Epithelial cell of proximal tubule (primary cell): ENCODE results near the gene RSPRY1. TPM values are rescaled to one million over a fixed set of nuclear protein-coding genes. Genes with fewer than 3 reads are reported as not detected.

ENCODE experiments used
- DNase-seq: peaks from one replicate; pipeline ENCODE4 v3.0.0-alpha.2; 2011; ENCODE audit warnings: low read depth
- H3K4me3 ChIP-seq: 2 replicates; pipeline ENCODE4 v1.5.1; 2011; ENCODE audit warnings: low read depth, mild to moderate bottlenecking, low read length
- total RNA-seq: library from RNA; depleted of rRNA; stranded (reverse); fragments of >200 nt; gene quantifications from 2 replicates; pipeline ENCODE4 v1.2.3, GENCODE V29; 2015
- TF ChIP-seq, protein P1 (sequence below): conservative IDR thresholded peaks from 2 replicates; pipeline ENCODE4 v1.5.1; 2012; ENCODE audit warnings: low read depth, mild to moderate bottlenecking, low read length

RSPRY1 gene
- total RNA-seq, 1 donor from 2014 or later = 28.6 TPM

DNA sequence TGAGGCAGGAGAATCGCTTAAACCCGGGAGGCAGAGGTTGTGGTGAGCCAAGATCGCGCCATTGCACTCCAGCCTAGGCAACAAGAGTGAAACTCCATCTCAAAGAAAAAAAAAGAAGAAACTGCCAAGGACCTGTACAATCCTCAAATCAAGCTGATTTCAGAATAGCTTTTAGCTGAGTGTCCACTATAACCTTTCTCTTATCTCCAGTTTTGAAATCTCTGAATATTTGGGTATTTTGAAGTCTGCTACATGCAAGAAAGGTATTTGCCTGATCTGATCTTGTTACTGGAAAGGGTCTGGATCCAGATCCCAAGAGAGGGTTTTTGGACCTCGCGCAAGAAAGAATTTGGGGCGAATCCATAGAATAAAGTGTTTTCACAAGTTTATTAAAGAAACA lies 39.8 kb downstream of the RSPRY1 start:
- no peak for DNase-seq
- no peak overlapping the region for H3K4me3 ChIP-seq
- TF ChIP-seq, protein P1, sequence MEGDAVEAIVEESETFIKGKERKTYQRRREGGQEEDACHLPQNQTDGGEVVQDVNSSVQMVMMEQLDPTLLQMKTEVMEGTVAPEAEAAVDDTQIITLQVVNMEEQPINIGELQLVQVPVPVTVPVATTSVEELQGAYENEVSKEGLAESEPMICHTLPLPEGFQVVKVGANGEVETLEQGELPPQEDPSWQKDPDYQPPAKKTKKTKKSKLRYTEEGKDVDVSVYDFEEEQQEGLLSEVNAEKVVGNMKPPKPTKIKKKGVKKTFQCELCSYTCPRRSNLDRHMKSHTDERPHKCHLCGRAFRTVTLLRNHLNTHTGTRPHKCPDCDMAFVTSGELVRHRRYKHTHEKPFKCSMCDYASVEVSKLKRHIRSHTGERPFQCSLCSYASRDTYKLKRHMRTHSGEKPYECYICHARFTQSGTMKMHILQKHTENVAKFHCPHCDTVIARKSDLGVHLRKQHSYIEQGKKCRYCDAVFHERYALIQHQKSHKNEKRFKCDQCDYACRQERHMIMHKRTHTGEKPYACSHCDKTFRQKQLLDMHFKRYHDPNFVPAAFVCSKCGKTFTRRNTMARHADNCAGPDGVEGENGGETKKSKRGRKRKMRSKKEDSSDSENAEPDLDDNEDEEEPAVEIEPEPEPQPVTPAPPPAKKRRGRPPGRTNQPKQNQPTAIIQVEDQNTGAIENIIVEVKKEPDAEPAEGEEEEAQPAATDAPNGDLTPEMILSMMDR = no peak

DNA sequence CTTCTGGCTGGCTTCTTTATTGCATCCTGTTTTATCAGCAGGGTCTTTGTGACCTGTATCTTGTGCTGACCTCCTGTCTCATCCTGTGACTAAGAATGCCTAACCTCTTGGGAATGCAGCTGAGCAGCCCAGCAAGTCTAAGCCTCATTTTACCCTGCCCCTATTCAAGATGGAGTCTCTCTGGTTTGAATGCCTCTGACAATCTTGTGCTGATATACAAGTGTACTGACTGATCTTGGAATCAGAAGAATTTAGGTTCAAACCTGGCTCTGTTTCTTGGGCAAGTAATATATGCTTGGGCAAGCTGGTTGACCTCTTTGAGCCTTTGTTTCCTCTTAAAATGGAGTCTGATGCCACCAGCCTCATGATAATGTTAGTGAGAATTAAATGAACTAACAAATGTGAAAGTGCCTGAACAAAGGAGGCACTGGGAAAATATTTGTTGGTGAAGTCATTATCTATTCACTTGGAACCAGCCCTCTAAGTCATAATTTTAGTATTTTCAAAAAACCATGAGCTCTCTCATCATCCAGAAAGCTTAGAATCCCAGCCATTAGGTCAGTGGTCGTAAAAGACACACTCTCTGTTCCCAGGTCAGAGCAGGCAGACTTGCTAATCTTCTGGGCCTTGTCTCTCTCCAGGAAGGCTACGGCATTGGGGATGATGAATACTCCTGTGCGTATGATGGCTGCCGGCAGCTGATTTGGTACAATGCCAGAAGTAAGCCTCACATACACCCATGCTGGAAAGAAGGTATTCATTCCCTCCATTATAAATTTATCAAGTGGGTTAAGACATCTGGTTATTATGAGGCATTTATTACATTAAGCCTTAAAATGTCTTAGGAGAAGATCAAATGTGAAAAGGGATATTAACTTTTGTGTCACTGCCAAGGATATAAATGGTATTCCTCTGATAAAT lies 40.8 kb downstream of the RSPRY1 start:
- H3K4me3 ChIP-seq = no peak overlapping the region
- no peak for DNase-seq
- TF ChIP-seq, protein P1 = no peak

DNA sequence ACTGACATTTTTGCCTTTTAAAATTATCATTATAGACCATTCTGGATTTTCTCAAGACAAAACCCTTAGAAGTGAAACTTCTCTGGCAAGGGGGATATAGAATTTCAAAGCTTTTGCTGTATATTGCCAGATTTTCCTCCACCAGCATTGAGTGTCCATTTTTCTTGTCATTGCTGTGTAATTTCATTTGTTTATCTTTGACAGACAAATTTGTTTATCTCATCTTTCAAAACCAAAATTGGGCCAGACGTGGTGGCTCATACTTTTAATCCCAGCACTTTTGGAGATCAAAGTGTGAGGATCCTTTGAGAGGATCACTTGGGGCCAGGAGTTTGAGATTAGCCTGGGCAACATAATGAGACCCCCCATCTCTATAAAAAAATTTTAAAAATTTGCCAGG lies 43.0 kb downstream of the RSPRY1 start:
- H3K4me3 ChIP-seq = no peak overlapping the region
- DNase-seq = no peak
- TF ChIP-seq, protein P1 = no peak

DNA sequence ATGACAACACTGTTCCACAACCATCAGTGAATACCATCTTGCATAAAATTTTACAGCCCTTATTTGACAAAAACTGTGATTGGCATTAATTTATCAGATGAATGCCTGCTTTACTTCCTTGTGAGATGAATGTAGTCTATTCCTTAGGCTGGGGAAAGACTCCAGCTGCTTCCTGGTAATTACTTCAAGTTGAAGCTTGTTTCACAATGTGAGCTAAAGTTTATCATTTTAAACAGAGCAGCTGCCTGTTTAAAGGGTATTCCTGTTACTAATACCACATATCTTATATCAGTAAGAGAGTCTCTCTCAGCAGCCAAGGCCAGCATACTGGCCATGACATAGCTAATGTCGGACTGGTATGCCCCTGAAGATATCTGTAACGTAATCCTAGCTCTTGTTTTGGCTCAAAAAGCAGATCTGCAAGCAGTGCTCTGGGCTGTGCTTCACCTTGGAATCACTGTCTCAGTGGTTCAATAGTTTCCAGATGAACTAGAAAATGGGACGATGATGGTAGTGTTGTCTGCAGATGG lies 45.8 kb downstream of the RSPRY1 start:
- TF ChIP-seq, protein P1 = no peak
- DNase-seq = no peak
- H3K4me3 ChIP-seq = no peak overlapping the region

DNA sequence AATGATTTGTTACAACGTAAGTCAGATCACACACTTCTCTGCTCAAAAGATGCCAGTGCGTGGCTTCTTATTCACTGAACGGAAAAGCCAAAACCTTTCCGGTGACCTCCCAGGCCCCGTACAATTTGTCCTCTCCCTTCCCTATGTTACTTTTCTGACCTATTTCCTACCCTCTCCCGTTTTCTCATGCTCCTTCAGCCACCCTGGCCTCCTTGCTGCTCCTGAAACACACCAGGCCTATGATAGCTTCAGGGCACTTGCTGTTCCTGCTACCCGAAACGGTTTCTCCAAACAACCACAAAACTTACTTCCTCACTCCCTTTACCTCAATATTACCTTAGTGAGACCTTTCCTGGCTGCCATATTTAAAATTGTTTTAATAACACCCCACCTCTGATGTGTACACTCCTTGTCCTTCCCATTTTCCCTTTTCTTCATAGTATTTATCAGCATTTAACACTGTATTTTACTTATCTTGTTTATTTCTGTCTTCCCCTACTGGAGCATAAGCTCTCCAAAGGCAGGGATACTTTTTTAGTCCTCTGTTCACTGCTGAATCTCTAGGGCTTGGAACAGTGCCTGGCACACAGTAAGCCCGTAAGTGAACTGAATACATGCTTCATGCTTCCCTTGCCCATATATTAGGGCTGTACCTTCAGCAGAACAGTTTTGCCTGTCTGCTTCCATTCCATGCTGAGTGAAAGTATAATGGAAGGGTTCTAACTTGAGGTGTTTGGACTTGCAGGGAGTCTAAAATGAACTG lies 48.0 kb downstream of the RSPRY1 start:
- TF ChIP-seq, protein P1 = no peak
- no peak overlapping the region for H3K4me3 ChIP-seq
- no peak for DNase-seq

DNA sequence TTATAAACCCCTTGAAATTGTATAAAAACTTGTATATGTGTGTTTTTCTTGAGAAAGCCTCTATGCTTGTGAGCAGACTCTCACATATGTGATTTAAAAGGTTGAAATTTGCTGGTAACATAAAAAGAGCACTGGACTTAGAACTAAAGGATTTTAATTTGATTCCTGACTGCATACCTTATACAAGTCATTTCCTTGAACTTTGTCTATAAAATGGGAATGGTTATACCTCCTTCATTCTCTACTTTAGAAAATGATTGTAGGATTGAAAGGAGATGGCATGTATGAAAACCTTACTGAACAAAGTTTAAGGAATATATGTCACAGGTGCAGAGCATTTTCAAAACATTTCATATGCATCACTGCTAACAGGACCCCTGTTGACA lies 48.6 kb downstream of the RSPRY1 start:
- TF ChIP-seq, protein P1 = no peak
- H3K4me3 ChIP-seq = no peak overlapping the region
- no peak for DNase-seq
